HEK293T (cell line): ENCODE measurements around the gene ANKRD13D.

Source experiments
- ELF4 ChIP-seq: fragments of 450-650 bp; IDR thresholded peaks from 2 replicates; pipeline ENCODE4 v1.6.1; 2017; ENCODE audit warnings: antibody characterized with exemption
- FOXA1 ChIP-seq: fragments of 450-650 bp; IDR thresholded peaks from 2 replicates; pipeline ENCODE4 v1.6.1; 2016; ENCODE audit warnings: mild to moderate bottlenecking
- FOXM1 ChIP-seq: fragments of 450-650 bp; IDR thresholded peaks from 2 replicates; pipeline ENCODE4 v1.6.1; 2017; ENCODE audit warnings: mild to moderate bottlenecking, borderline replicate concordance
- L3MBTL2 ChIP-seq: fragments of 450-650 bp; conservative IDR thresholded peaks from 2 replicates; pipeline ENCODE4 v1.6.1; 2016; ENCODE audit warnings: mild to moderate bottlenecking
- LEF1 ChIP-seq: fragments of 450-650 bp; IDR thresholded peaks from 2 replicates; pipeline ENCODE4 v1.6.1; 2017; ENCODE audit warnings: mild to moderate bottlenecking, borderline replicate concordance
- NFRKB ChIP-seq: fragments of 450-650 bp; IDR thresholded peaks from 2 replicates; pipeline ENCODE4 v1.6.1; 2016; ENCODE audit warnings: mild to moderate bottlenecking, moderate library complexity
- SP1 ChIP-seq: fragments of 450-650 bp; IDR thresholded peaks from 2 replicates; pipeline ENCODE4 v1.6.1; 2017
- SUZ12 ChIP-seq: fragments of 450-650 bp; IDR thresholded peaks from 2 replicates; pipeline ENCODE4 v1.6.1; 2016; ENCODE audit warnings: mild to moderate bottlenecking
- TARDBP ChIP-seq: fragments of 450-650 bp; IDR thresholded peaks from 2 replicates; pipeline ENCODE4 v1.6.1; 2016
- TF ChIP-seq, protein P1 (sequence below): fragments of 450-650 bp; IDR thresholded peaks from 2 replicates; pipeline ENCODE4 v1.6.1; 2016

DNA sequence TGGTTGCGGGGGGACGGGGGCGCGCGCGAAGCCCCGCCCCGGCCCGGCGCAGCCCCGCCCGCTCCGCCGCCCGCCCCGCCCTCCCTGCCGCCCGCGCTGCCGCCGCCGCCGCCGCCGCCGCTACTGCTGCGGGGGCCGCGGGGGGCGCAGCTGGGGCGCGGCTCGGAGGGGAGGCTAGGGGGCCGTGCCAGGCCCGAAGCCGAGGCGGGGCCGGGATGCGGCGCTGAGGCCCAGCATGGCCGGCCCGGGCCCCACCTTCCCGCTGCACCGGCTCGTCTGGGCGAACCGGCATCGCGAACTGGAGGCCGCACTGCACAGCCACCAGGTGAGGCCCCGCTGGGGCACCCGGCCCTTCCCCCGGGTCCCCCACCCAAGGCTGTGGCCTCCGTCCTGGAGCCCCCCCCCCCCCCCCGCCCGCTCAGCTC is at the start of gene ANKRD13D:
- TF ChIP-seq SP1, result no peak
- TF ChIP-seq NFRKB, result no peak
- TF ChIP-seq, protein P1, sequence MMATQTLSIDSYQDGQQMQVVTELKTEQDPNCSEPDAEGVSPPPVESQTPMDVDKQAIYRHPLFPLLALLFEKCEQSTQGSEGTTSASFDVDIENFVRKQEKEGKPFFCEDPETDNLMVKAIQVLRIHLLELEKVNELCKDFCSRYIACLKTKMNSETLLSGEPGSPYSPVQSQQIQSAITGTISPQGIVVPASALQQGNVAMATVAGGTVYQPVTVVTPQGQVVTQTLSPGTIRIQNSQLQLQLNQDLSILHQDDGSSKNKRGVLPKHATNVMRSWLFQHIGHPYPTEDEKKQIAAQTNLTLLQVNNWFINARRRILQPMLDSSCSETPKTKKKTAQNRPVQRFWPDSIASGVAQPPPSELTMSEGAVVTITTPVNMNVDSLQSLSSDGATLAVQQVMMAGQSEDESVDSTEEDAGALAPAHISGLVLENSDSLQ, result no peak
- no peak for TF ChIP-seq FOXA1
- no peak for TF ChIP-seq L3MBTL2
- TF ChIP-seq FOXM1, result no peak
- no peak for TF ChIP-seq SUZ12
- TF ChIP-seq TARDBP, result no peak
- TF ChIP-seq ELF4, result no peak
- TF ChIP-seq LEF1, result no peak
